WTC11 (cell line): ENCODE measurements around the gene EIF3B. TPM values are rescaled to one million over a fixed set of nuclear protein-coding genes. Genes with fewer than 3 reads are reported as not detected.
"Not testable (repeated sequence)": the region's sequence is repeated elsewhere in the genome, so short reads cannot be mapped to it uniquely, and the experiment has no call there.

Experiments
- ATAC-seq: fragments of 200-7000 bp; cut with Tn5 transposase; 2 replicates; pipeline ENCODE4 v1.10.0; 2021; ENCODE audit warnings: mild to moderate bottlenecking, moderate library complexity
- CTCF ChIA-PET: fragments of 300-600 bp; sonication (Branson Sonifier 250); formaldehyde crosslinking; loops from one replicate; lab custom pipeline; 2021; ENCODE audit warnings: antibody characterized with exemption; lab: Charles Lee
- POLR2A ChIA-PET: fragments of 350-600 bp; sonication (Branson Sonifier 250); formaldehyde crosslinking; loops from one replicate; lab custom pipeline; 2021; ENCODE audit warnings: antibody characterized with exemption; lab: Charles Lee
- DNase-seq: peaks from one replicate; pipeline ENCODE4 v3.0.0; 2021; ENCODE audit warnings: low spot score
- H3K27ac Mint-ChIP-seq: 2 replicates; pipeline ENCODE4 v1.8.0; 2021; ENCODE audit warnings: mixed read lengths
- H3K27me3 Mint-ChIP-seq: 2 replicates; pipeline ENCODE4 v1.8.0; 2021; ENCODE audit warnings: low read depth, mild to moderate bottlenecking, moderate library complexity, mixed read lengths
- H3K36me3 Mint-ChIP-seq: 2 replicates; pipeline ENCODE4 v1.8.0; 2021; ENCODE audit warnings: mixed read lengths
- H3K4me1 Mint-ChIP-seq: 2 replicates; pipeline ENCODE4 v1.8.0; 2022; ENCODE audit warnings: mixed read lengths
- H3K4me3 Mint-ChIP-seq: 2 replicates; pipeline ENCODE4 v1.8.0; 2021; ENCODE audit warnings: mild to moderate bottlenecking, moderate library complexity, mixed read lengths
- H3K9me3 Mint-ChIP-seq: 2 replicates; pipeline ENCODE4 v1.8.0; 2021; ENCODE audit warnings: mixed read lengths
- E2F4 ChIP-seq: sonication (generic); formaldehyde crosslinking; IDR thresholded peaks from 2 replicates; pipeline ENCODE4 v1.8.1; 2022; ENCODE audit warnings: low read depth, mild to moderate bottlenecking, moderate library complexity, missing genetic modification reagents, borderline replicate concordance
- FOXJ3 ChIP-seq: sonication (generic); formaldehyde crosslinking; IDR thresholded peaks from 2 replicates; pipeline ENCODE4 v1.9.0; 2021; ENCODE audit warnings: missing genetic modification reagents, mild to moderate bottlenecking, borderline replicate concordance
- GABPB1 ChIP-seq: sonication (generic); formaldehyde crosslinking; IDR thresholded peaks from 2 replicates; pipeline ENCODE4 v1.8.1; 2023; ENCODE audit warnings: mild to moderate bottlenecking, missing genetic modification reagents
- HMGXB4 ChIP-seq: sonication (generic); formaldehyde crosslinking; IDR thresholded peaks from 2 replicates; pipeline ENCODE4 v1.8.1; 2023; ENCODE audit warnings: mild to moderate bottlenecking, moderate library complexity, missing genetic modification reagents
- IRF2 ChIP-seq: sonication (generic); formaldehyde crosslinking; IDR thresholded peaks from 2 replicates; pipeline ENCODE4 v1.8.0; 2022; ENCODE audit warnings: low read depth, missing genetic modification reagents, borderline replicate concordance
- JUN ChIP-seq: sonication (generic); formaldehyde crosslinking; IDR thresholded peaks from 2 replicates; pipeline ENCODE4 v1.8.0; 2023; ENCODE audit warnings: mild to moderate bottlenecking, missing genetic modification reagents
- KAT7 ChIP-seq: sonication (generic); formaldehyde crosslinking; IDR thresholded peaks from 2 replicates; pipeline ENCODE4 v1.8.1; 2023; ENCODE audit warnings: missing genetic modification reagents, mild to moderate bottlenecking, borderline replicate concordance
- NR2C2 ChIP-seq: sonication (generic); formaldehyde crosslinking; IDR thresholded peaks from 2 replicates; pipeline ENCODE4 v1.8.0; 2022; ENCODE audit warnings: mild to moderate bottlenecking, missing genetic modification reagents
- SMAD4 ChIP-seq: sonication (generic); formaldehyde crosslinking; IDR thresholded peaks from 2 replicates; pipeline ENCODE4 v1.8.0; 2022; ENCODE audit warnings: mild to moderate bottlenecking, missing genetic modification reagents
- STAT6 ChIP-seq: sonication (generic); formaldehyde crosslinking; conservative IDR thresholded peaks from 2 replicates; pipeline ENCODE4 v1.8.1; 2023; ENCODE audit warnings: mild to moderate bottlenecking, low read depth, missing genetic modification reagents, moderate library complexity
- TEAD1 ChIP-seq: sonication (generic); formaldehyde crosslinking; IDR thresholded peaks from 2 replicates; pipeline ENCODE4 v1.8.0; 2022; ENCODE audit warnings: mild to moderate bottlenecking, missing genetic modification reagents
- USF1 ChIP-seq: sonication (generic); formaldehyde crosslinking; IDR thresholded peaks from 2 replicates; pipeline ENCODE4 v1.8.0; 2022; ENCODE audit warnings: mild to moderate bottlenecking, missing genetic modification reagents
- ZNF263 ChIP-seq: sonication (generic); formaldehyde crosslinking; IDR thresholded peaks from 2 replicates; pipeline ENCODE4 v1.8.1; 2022; ENCODE audit warnings: low read depth, mild to moderate bottlenecking, moderate library complexity, missing genetic modification reagents
- ZNF416 ChIP-seq: fragments of 250-450 bp; sonication (Bioruptor Pico); IDR thresholded peaks from 2 replicates; pipeline ENCODE4 v1.9.0; 2021; ENCODE audit warnings: mild to moderate bottlenecking, inconsistent platforms
- total RNA-seq: library from RNA; stranded (reverse); gene quantifications from 3 replicates; pipeline ENCODE4 v1.2.3, GENCODE V29; 2021

Gene EIF3B
- total RNA-seq, 1 experiment from 2014 or later, result 361 TPM

GRCh38 chr7:2376351-2377154, 21.9 kb downstream of the EIF3B start:
- ChIA-PET POLR2A (no interaction called here), CTCF (interaction anchor here (0.6 to 1.1 kb wide), 3 partner anchors 28 to 228 kb away, joined by 3 to 6 read pairs (median 3); no protein-coding TSS in a partner anchor)
- TF ChIP-seq SMAD4 (CRISPR knock-in tag), result no peak
- no peak for TF ChIP-seq ZNF416 (CRISPR knock-in tag)
- TF ChIP-seq GABPB1 (CRISPR knock-in tag), result no peak
- Mint-ChIP-seq H3K4me3 (no peak overlapping the region), H3K4me1 (no peaks in the 10 kb centered on the region), H3K9me3 (no peaks in the 10 kb centered on the region), H3K36me3 (peaks cover 88% of the 10 kb centered on the region), H3K27me3 (no peaks in the 10 kb centered on the region), H3K27ac (no peak overlapping the region)
- DNase-seq (no peak), ATAC-seq (no peak)

GRCh38 chr7:2377492-2377891, 22.9 kb downstream of the EIF3B start:
- H3K27me3 Mint-ChIP-seq, DNase-seq, H3K27ac Mint-ChIP-seq, ATAC-seq, H3K9me3 Mint-ChIP-seq, H3K4me3 Mint-ChIP-seq, H3K4me1 Mint-ChIP-seq, POLR2A ChIA-PET, CTCF ChIA-PET: not testable (repeated sequence)
- peaks cover 83% of the 10 kb centered on the region for H3K36me3 Mint-ChIP-seq

- POLR2A ChIA-PET, H3K9me3 Mint-ChIP-seq, H3K27me3 Mint-ChIP-seq, CTCF ChIA-PET, ATAC-seq, H3K4me3 Mint-ChIP-seq, DNase-seq, H3K4me1 Mint-ChIP-seq: not testable (repeated sequence)
- peak overlapping the region; percentile 23; the same call in 1 of the 2 replicates for H3K27ac Mint-ChIP-seq
- H3K36me3 Mint-ChIP-seq, result peaks cover 77% of the 10 kb centered on the region
These were observed 23.5 kb downstream of the EIF3B start for GRCh38 chr7:2378125-2378524.

GRCh38 chr7:2379161-2379560, 24.5 kb downstream of the EIF3B start:
- Mint-ChIP-seq H3K4me1 (no peaks in the 10 kb centered on the region), H3K36me3 (peaks cover 69% of the 10 kb centered on the region)
- CTCF ChIA-PET, result no interaction called here
- TF ChIP-seq E2F4 (no peak), USF1 (CRISPR knock-in tag) (no peak)
- TF ChIP-seq, all 79 proteins: peak for 0
- Mint-ChIP-seq H3K4me3 (no peak overlapping the region), H3K27ac (no peak overlapping the region), H3K27me3 (no peaks in the 10 kb centered on the region), H3K9me3 (no peaks in the 10 kb centered on the region)
- POLR2A ChIA-PET, result no interaction called here
- no peak for DNase-seq
- no peak for ATAC-seq

- no peak for DNase-seq
- no peak for ATAC-seq
- POLR2A ChIA-PET, result no interaction called here
- H3K9me3 Mint-ChIP-seq, result no peaks in the 10 kb centered on the region
- H3K27me3 Mint-ChIP-seq, result no peaks in the 10 kb centered on the region
- H3K36me3 Mint-ChIP-seq, result peaks cover 61% of the 10 kb centered on the region
- H3K4me3 Mint-ChIP-seq, result no peak overlapping the region
- no peaks in the 10 kb centered on the region for H3K4me1 Mint-ChIP-seq
- CTCF ChIA-PET, result interaction anchor here (1.1 kb wide), 1 partner anchor 52 kb away, joined by 3 read pairs; no protein-coding TSS in a partner anchor
- H3K27ac Mint-ChIP-seq, result peak overlapping the region; percentile 60; the same call in 1 of the 2 replicates
- TF ChIP-seq HMGXB4 (CRISPR knock-in tag) (no peak), IRF2 (CRISPR knock-in tag) (no peak), E2F4 (no peak), ZNF263 (CRISPR knock-in tag) (no peak), FOXJ3 (CRISPR knock-in tag) (no peak), STAT6 (no peak), KAT7 (no peak), NR2C2 (CRISPR knock-in tag) (no peak), TEAD1 (CRISPR knock-in tag) (no peak), JUN (CRISPR knock-in tag) (no peak)
These were observed 25.3 kb downstream of the EIF3B start for GRCh38 chr7:2379821-2380450.
